LHCN-M2 (cell line): ENCODE measurements around the gene SPTSSB. TPM values are rescaled to one million over a fixed set of nuclear protein-coding genes. Genes with fewer than 3 reads are reported as not detected.
A peak's percentile ranks its signal among the peaks of the same experiment; 100 is the strongest.

Experiments used
- DNase-seq: peaks from one replicate; pipeline ENCODE4 v3.0.0-alpha.2; 2012; ENCODE audit warnings: low read depth
- total RNA-seq: library from RNA; depleted of rRNA; stranded (reverse); fragments of >200 nt; gene quantifications from 2 replicates; pipeline ENCODE4 v1.2.3, GENCODE V29; 2014

SPTSSB gene
- total RNA-seq, 1 experiment from 2014 or later: not detected

GRCh38 chr3:161392853-161393252, 21.5 kb upstream of the SPTSSB start:
- no peak for DNase-seq

GRCh38 chr3:161390200-161390599, 18.9 kb upstream of the SPTSSB start:
- DNase-seq: no peak

- no peak for DNase-seq
These were observed 18.2 kb upstream of the SPTSSB start for GRCh38 chr3:161389445-161390035.

GRCh38 chr3:161388855-161389254, 17.5 kb upstream of the SPTSSB start:
- DNase-seq: no peak

- DNase-seq: no peak
These were observed 15.9 kb upstream of the SPTSSB start for GRCh38 chr3:161386991-161387770.

- peak; percentile 2 for DNase-seq
These were observed 1.3 kb upstream of the SPTSSB start for GRCh38 chr3:161372321-161373260.

- DNase-seq: no peak
These were observed 1.8 kb downstream of the SPTSSB start for GRCh38 chr3:161369531-161369930.

- DNase-seq: no peak
These were observed 5.2 kb downstream of the SPTSSB start for GRCh38 chr3:161366094-161366493.

GRCh38 chr3:161358488-161358887, 12.8 kb downstream of the SPTSSB start:
- DNase-seq: no peak

GRCh38 chr3:161356287-161356686, 15.0 kb downstream of the SPTSSB start:
- DNase-seq: no peak

GRCh38 chr3:161355508-161355907, 15.8 kb downstream of the SPTSSB start:
- no peak for DNase-seq

GRCh38 chr3:161354554-161354953, 16.8 kb downstream of the SPTSSB start:
- DNase-seq: no peak

GRCh38 chr3:161351330-161351729, 20.0 kb downstream of the SPTSSB start:
- no peak for DNase-seq

- DNase-seq: no peak
These were observed 20.4 kb downstream of the SPTSSB start for GRCh38 chr3:161350916-161351315.

- DNase-seq: peak; percentile 84
These were observed 21.6 kb downstream of the SPTSSB start for GRCh38 chr3:161349529-161350312.

- no peak for DNase-seq
These were observed 22.4 kb downstream of the SPTSSB start for GRCh38 chr3:161348796-161349400.

- no peak for DNase-seq
These were observed 23.6 kb downstream of the SPTSSB start for GRCh38 chr3:161347726-161348125.

GRCh38 chr3:161345023-161345422, 26.3 kb downstream of the SPTSSB start:
- DNase-seq: no peak

GRCh38 chr3:161343986-161344385, 27.3 kb downstream of the SPTSSB start:
- DNase-seq: no peak

GRCh38 chr3:161343540-161343939, 27.8 kb downstream of the SPTSSB start:
- no peak for DNase-seq

- DNase-seq: peak; percentile 4
These were observed 28.7 kb downstream of the SPTSSB start for GRCh38 chr3:161342629-161343028.
